ENCODE measurements around the gene AMIGO3. TPM values are rescaled to one million over a fixed set of nuclear protein-coding genes. Genes with fewer than 3 reads are reported as not detected.

The AMIGO3 gene
- polyA plus RNA-seq, 1 of the 3 experiments (the other 2 are of a cell fraction): 1.1 TPM

- Histone ChIP-seq H3K9me2 (no peaks in the 10 kb centered on the region), H3K4me1 (ENCODE audit: control insufficient read depth in 1 of 2, insufficient read depth in 2 of 2, low read depth in 1 of 2, low read length in 1 of 2) (no peaks in the 10 kb centered on the region), H3F3A (replicated peaks; ENCODE audit: insufficient read depth) (no peaks in the 10 kb centered on the region), H3K9me3 (no peaks in the 10 kb centered on the region), H3K27me3 (ENCODE audit: insufficient read depth) (no peaks in the 10 kb centered on the region), H4K20me1 (ENCODE audit: insufficient read depth) (no peaks in the 10 kb centered on the region), H3K4me2 (no peak overlapping the region), H3K4me3 (ENCODE audit: low read depth in 2 of 2, low read length in 1 of 2) (no peak overlapping the region), H3K36me3 (replicated peaks in 1 of 2; ENCODE audit: control insufficient read depth in 1 of 2, insufficient read depth in 2 of 2, low read length in 1 of 2) (peaks cover 8 to 18% of the 10 kb centered on the region in 2 experiments), H3K79me2 (ENCODE audit: insufficient read depth) (no peaks in the 10 kb centered on the region), H3K9ac (no peak overlapping the region), H3K27ac (ENCODE audit: low read depth in 2 of 2, low read length in 1 of 2) (no peak overlapping the region), H2AFZ (ENCODE audit: low read depth) (no peak overlapping the region)
- ChIA-PET POLR2A (no interaction called here), CTCF (interaction anchor here (1.5 to 8.1 kb wide), 2 partner anchors 10 to 12 kb away, joined by 3 to 76 read pairs; partner anchors contain the start of gene AMIGO3)
- TF ChIP-seq SIN3A (IDR thresholded peaks at IDR 0.05; ENCODE audit: borderline replicate concordance, low read depth, low read length) (no peak), EP300 (IDR thresholded peaks at IDR 0.05; ENCODE audit: borderline replicate concordance in 1 of 2, low read depth in 1 of 2, low read length in 1 of 2) (no peak), ZBTB33 (IDR thresholded peaks at IDR 0.05; ENCODE audit: borderline replicate concordance, low read depth) (no peak), JUND (IDR thresholded peaks at IDR 0.05) (no peak), MEF2A (IDR thresholded peaks at IDR 0.05; ENCODE audit: borderline replicate concordance, low read depth) (no peak), IRF3 (IDR thresholded peaks at IDR 0.05; ENCODE audit: low read depth, low read length) (no peak), GABPA (IDR thresholded peaks at IDR 0.05; ENCODE audit: low read depth) (no peak), NFIC (IDR thresholded peaks at IDR 0.05; ENCODE audit: borderline replicate concordance) (no peak), POLR2AphosphoS5 (IDR thresholded peaks at IDR 0.05; ENCODE audit: low read depth, low read length) (no peak), TAF1 (IDR thresholded peaks at IDR 0.05; ENCODE audit: borderline replicate concordance, low read depth, low read length) (no peak), FOXM1 (IDR thresholded peaks at IDR 0.05; ENCODE audit: low read depth) (no peak), FOSL2 (IDR thresholded peaks at IDR 0.05; ENCODE audit: borderline replicate concordance, low read depth) (no peak), ELF1 (IDR thresholded peaks at IDR 0.05) (no peak), RCOR1 (IDR thresholded peaks at IDR 0.05; ENCODE audit: low read length) (no peak), NRF1 (IDR thresholded peaks at IDR 0.05; ENCODE audit: low read depth, low read length) (no peak), YY1 (IDR thresholded peaks at IDR 0.05; ENCODE audit: low read depth) (no peak), GATA2 (CRISPR knock-in tag; IDR thresholded peaks at IDR 0.05) (no peak)
- TF ChIP-seq, protein P1, sequence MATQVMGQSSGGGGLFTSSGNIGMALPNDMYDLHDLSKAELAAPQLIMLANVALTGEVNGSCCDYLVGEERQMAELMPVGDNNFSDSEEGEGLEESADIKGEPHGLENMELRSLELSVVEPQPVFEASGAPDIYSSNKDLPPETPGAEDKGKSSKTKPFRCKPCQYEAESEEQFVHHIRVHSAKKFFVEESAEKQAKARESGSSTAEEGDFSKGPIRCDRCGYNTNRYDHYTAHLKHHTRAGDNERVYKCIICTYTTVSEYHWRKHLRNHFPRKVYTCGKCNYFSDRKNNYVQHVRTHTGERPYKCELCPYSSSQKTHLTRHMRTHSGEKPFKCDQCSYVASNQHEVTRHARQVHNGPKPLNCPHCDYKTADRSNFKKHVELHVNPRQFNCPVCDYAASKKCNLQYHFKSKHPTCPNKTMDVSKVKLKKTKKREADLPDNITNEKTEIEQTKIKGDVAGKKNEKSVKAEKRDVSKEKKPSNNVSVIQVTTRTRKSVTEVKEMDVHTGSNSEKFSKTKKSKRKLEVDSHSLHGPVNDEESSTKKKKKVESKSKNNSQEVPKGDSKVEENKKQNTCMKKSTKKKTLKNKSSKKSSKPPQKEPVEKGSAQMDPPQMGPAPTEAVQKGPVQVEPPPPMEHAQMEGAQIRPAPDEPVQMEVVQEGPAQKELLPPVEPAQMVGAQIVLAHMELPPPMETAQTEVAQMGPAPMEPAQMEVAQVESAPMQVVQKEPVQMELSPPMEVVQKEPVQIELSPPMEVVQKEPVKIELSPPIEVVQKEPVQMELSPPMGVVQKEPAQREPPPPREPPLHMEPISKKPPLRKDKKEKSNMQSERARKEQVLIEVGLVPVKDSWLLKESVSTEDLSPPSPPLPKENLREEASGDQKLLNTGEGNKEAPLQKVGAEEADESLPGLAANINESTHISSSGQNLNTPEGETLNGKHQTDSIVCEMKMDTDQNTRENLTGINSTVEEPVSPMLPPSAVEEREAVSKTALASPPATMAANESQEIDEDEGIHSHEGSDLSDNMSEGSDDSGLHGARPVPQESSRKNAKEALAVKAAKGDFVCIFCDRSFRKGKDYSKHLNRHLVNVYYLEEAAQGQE (IDR thresholded peaks at IDR 0.05; ENCODE audit: low read depth, low read length): no peak
- TF ChIP-seq, protein P2, sequence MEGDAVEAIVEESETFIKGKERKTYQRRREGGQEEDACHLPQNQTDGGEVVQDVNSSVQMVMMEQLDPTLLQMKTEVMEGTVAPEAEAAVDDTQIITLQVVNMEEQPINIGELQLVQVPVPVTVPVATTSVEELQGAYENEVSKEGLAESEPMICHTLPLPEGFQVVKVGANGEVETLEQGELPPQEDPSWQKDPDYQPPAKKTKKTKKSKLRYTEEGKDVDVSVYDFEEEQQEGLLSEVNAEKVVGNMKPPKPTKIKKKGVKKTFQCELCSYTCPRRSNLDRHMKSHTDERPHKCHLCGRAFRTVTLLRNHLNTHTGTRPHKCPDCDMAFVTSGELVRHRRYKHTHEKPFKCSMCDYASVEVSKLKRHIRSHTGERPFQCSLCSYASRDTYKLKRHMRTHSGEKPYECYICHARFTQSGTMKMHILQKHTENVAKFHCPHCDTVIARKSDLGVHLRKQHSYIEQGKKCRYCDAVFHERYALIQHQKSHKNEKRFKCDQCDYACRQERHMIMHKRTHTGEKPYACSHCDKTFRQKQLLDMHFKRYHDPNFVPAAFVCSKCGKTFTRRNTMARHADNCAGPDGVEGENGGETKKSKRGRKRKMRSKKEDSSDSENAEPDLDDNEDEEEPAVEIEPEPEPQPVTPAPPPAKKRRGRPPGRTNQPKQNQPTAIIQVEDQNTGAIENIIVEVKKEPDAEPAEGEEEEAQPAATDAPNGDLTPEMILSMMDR (IDR thresholded peaks at IDR 0.05): no peak
- 87% methylated on average over 6 of the region's 9 CpGs for WGBS (ENCODE audit: low lambda C conversion rate)
- no peak for DNase-seq
Observed at GRCh38 chr3:49706456-49707112, 12.9 kb downstream of the AMIGO3 start.
